AG04450 (cell line): ENCODE results near the gene USP15. TPM values are rescaled to one million over a fixed set of nuclear protein-coding genes. Genes with fewer than 3 reads are reported as not detected.

Experiments
- CTCF ChIA-PET: fragments of 300-600, 350-600 bp; formaldehyde crosslinking; extraction: SDS; loops from one replicate; lab custom pipeline; 2022; ENCODE audit warnings: antibody characterized with exemption, inconsistent platforms; lab: Charles Lee
- POLR2A ChIA-PET: fragments of 350-600 bp; formaldehyde crosslinking; extraction: SDS; loops from one replicate; lab custom pipeline; 2021; ENCODE audit warnings: antibody characterized with exemption, inconsistent platforms; lab: Yijun Ruan, JAX
- DNase-seq: peaks from one replicate; pipeline ENCODE4 v3.0.0-alpha.2; 2011; ENCODE audit warnings: low read depth, low spot score
- H3K27ac ChIP-seq: one replicate; pipeline ENCODE4 v1.5.1; 2012; ENCODE audit warnings: low read depth, low read length, control low read depth
- H3K27me3 ChIP-seq: one replicate; pipeline ENCODE4 v1.6.0; 2012; ENCODE audit warnings: low read length; ENCODE audit not compliant: control insufficient read depth, insufficient read depth
- H3K4me3 ChIP-seq: 2 replicates; pipeline ENCODE4 v1.5.1; 2011; ENCODE audit warnings: mild to moderate bottlenecking, low read depth, low read length, control low read depth
- H3K9me3 ChIP-seq: 2 replicates; pipeline ENCODE4 v1.5.1; 2012; ENCODE audit warnings: low read length; ENCODE audit not compliant: control insufficient read depth, insufficient read depth
- CTCF ChIP-seq: IDR thresholded peaks from 2 replicates; pipeline ENCODE4 v1.5.1; 2011; ENCODE audit warnings: low read depth, low read length, control low read depth, inconsistent platforms
- polyA plus RNA-seq: library from polyadenylated mRNA; depleted of rRNA; stranded (reverse); fragments of >200 nt; gene quantifications from 2 replicates; pipeline ENCODE4 v1.2.3, GENCODE V29; 2011

The USP15 gene
- polyA plus RNA-seq, 1 experiment, result 64.4 TPM

GRCh38 chr12:62370189-62370588 is 110.0 kb downstream of the USP15 start:
- TF ChIP-seq CTCF, result no peak
- Histone ChIP-seq H3K27ac (no peak overlapping the region), H3K27me3 (no peaks in the 10 kb centered on the region), H3K9me3 (no peaks in the 10 kb centered on the region), H3K4me3 (no peak overlapping the region)
- ChIA-PET CTCF (no interaction called here), POLR2A (no interaction called here)
- DNase-seq, result no peak

GRCh38 chr12:62371661-62372060 is 111.5 kb downstream of the USP15 start:
- no peaks in the 10 kb centered on the region for H3K9me3 ChIP-seq
- no peak overlapping the region for H3K4me3 ChIP-seq
- DNase-seq, result no peak
- ChIA-PET POLR2A (no interaction called here), CTCF (interaction anchor here (1.0 kb wide), 1 partner anchor 64 kb away, joined by 3 read pairs; no protein-coding TSS in a partner anchor)
- no peak for TF ChIP-seq CTCF
- H3K27ac ChIP-seq, result no peak overlapping the region
- H3K27me3 ChIP-seq, result no peaks in the 10 kb centered on the region

GRCh38 chr12:62372134-62372533 is 111.9 kb downstream of the USP15 start:
- Histone ChIP-seq H3K9me3 (no peaks in the 10 kb centered on the region), H3K27ac (no peak overlapping the region), H3K4me3 (no peak overlapping the region), H3K27me3 (no peaks in the 10 kb centered on the region)
- DNase-seq, result no peak
- TF ChIP-seq CTCF, result no peak
- ChIA-PET CTCF (interaction anchor here (1.0 kb wide), 1 partner anchor 63 kb away, joined by 3 read pairs; no protein-coding TSS in a partner anchor), POLR2A (no interaction called here)

GRCh38 chr12:62372825-62373224 is 112.6 kb downstream of the USP15 start:
- no peak for DNase-seq
- no peak overlapping the region for H3K27ac ChIP-seq
- H3K9me3 ChIP-seq, result no peaks in the 10 kb centered on the region
- no peaks in the 10 kb centered on the region for H3K27me3 ChIP-seq
- no peak overlapping the region for H3K4me3 ChIP-seq
- ChIA-PET CTCF (no interaction called here), POLR2A (no interaction called here)
- no peak for TF ChIP-seq CTCF

GRCh38 chr12:62375603-62376002 is 115.4 kb downstream of the USP15 start:
- POLR2A ChIA-PET, result no interaction called here
- TF ChIP-seq CTCF, result no peak
- no peaks in the 10 kb centered on the region for H3K27me3 ChIP-seq
- DNase-seq, result no peak
- H3K27ac ChIP-seq, result no peak overlapping the region
- H3K4me3 ChIP-seq, result no peak overlapping the region
- no peaks in the 10 kb centered on the region for H3K9me3 ChIP-seq
- CTCF ChIA-PET, result no interaction called here
